H9 (cell line): ENCODE measurements around the gene DNM1. TPM values are rescaled to one million over a fixed set of nuclear protein-coding genes. Genes with fewer than 3 reads are reported as not detected.

Experiments used
- DNase-seq: peaks from one replicate; pipeline ENCODE4 v3.0.0-alpha.2; 2017
- H2AFZ ChIP-seq: one replicate; pipeline ENCODE4 v1.6.1; 2013; ENCODE audit warnings: mild to moderate bottlenecking, low read length, control low read depth, moderate library complexity
- H2AK5ac ChIP-seq: 2 replicates; pipeline ENCODE4 v1.6.1; 2013; ENCODE audit warnings: low read length, control low read depth, mixed read lengths; ENCODE audit not compliant: insufficient read length
- H2BK120ac ChIP-seq: one replicate; pipeline ENCODE4 v1.6.1; 2013; ENCODE audit warnings: low read depth, mild to moderate bottlenecking, low read length, control low read depth, inconsistent platforms; ENCODE audit not compliant: poor library complexity, severe bottlenecking
- H2BK12ac ChIP-seq: 2 replicates; pipeline ENCODE4 v1.6.1; 2013; ENCODE audit warnings: low read length, control low read depth, mixed read lengths, low read depth; ENCODE audit not compliant: insufficient read length
- H2BK15ac ChIP-seq: 2 replicates; pipeline ENCODE4 v1.6.1; 2013; ENCODE audit warnings: low read depth, low read length, control low read depth
- H2BK20ac ChIP-seq: one replicate; pipeline ENCODE4 v1.6.1; 2013; ENCODE audit warnings: low read depth, mild to moderate bottlenecking, low read length, control low read depth, inconsistent platforms; ENCODE audit not compliant: poor library complexity, severe bottlenecking
- H2BK5ac ChIP-seq: 2 replicates; pipeline ENCODE4 v1.6.1; 2013; ENCODE audit warnings: low read length, control low read depth, mixed read lengths; ENCODE audit not compliant: insufficient read length
- H3K14ac ChIP-seq: 2 replicates; pipeline ENCODE4 v1.6.1; 2013; ENCODE audit warnings: low read length, control low read depth; ENCODE audit not compliant: insufficient read depth
- H3K18ac ChIP-seq: 2 replicates; pipeline ENCODE4 v1.6.1; 2013; ENCODE audit warnings: low read depth, mild to moderate bottlenecking, mixed read lengths, low read length, control low read depth; ENCODE audit not compliant: insufficient read length
- H3K23ac ChIP-seq: 2 replicates; pipeline ENCODE4 v1.6.1; 2013; ENCODE audit warnings: low read length, control low read depth, mixed read lengths, low read depth; ENCODE audit not compliant: insufficient read length
- H3K23me2 ChIP-seq: 2 replicates; pipeline ENCODE4 v1.6.1; 2013; ENCODE audit warnings: low read depth, mild to moderate bottlenecking, mixed read lengths, low read length, control low read depth; ENCODE audit not compliant: insufficient read length, poor library complexity, severe bottlenecking
- H3K27ac ChIP-seq: 2 replicates; pipeline ENCODE4 v1.5.1; 2013; ENCODE audit warnings: low read length, control low read depth, mixed read lengths, low read depth; ENCODE audit not compliant: insufficient read length
- H3K27me3 ChIP-seq: 2 replicates; pipeline ENCODE4 v1.6.1; 2013; ENCODE audit warnings: low read length, control low read depth, inconsistent platforms; ENCODE audit not compliant: insufficient read depth
- H3K4ac ChIP-seq: 2 replicates; pipeline ENCODE4 v1.6.1; 2013; ENCODE audit warnings: low read depth, mild to moderate bottlenecking, control low read depth, inconsistent platforms, low read length, moderate library complexity
- H3K4me1 ChIP-seq: 2 replicates; pipeline ENCODE4 v1.6.1; 2013; ENCODE audit warnings: low read length, control low read depth, inconsistent platforms; ENCODE audit not compliant: insufficient read depth
- H3K4me2 ChIP-seq: 2 replicates; pipeline ENCODE4 v1.6.1; 2013; ENCODE audit warnings: low read length, control low read depth, mixed read lengths; ENCODE audit not compliant: insufficient read length, insufficient read depth
- H3K56ac ChIP-seq: 2 replicates; pipeline ENCODE4 v1.6.1; 2013; ENCODE audit warnings: low read depth, mild to moderate bottlenecking, mixed read lengths, low read length, control low read depth; ENCODE audit not compliant: insufficient read length
- H3K79me1 ChIP-seq: 2 replicates; pipeline ENCODE4 v1.6.1; 2013; ENCODE audit warnings: low read depth, mild to moderate bottlenecking, moderate library complexity, low read length, control low read depth, inconsistent platforms; ENCODE audit not compliant: insufficient read depth, poor library complexity, severe bottlenecking
- H3K79me2 ChIP-seq: 2 replicates; pipeline ENCODE4 v1.6.1; 2013; ENCODE audit warnings: low read length, control low read depth, inconsistent platforms; ENCODE audit not compliant: insufficient read depth
- H3K9ac ChIP-seq: 2 replicates; pipeline ENCODE4 v1.6.1; 2013; ENCODE audit warnings: low read length, control low read depth, mixed read lengths; ENCODE audit not compliant: insufficient read length; ENCODE audit errors: extremely low read depth
- H3K9me3 ChIP-seq: one replicate; pipeline ENCODE4 v1.6.1; 2013; ENCODE audit warnings: low read depth, low read length, inconsistent platforms; ENCODE audit not compliant: control insufficient read depth
- H3T11ph ChIP-seq: one replicate; pipeline ENCODE4 v1.6.1; 2013; ENCODE audit warnings: mild to moderate bottlenecking, low read length, control low read depth, inconsistent platforms
- H4K20me1 ChIP-seq: one replicate; pipeline ENCODE4 v1.6.1; 2013; ENCODE audit not compliant: control insufficient read depth, insufficient read length, insufficient read depth
- H4K5ac ChIP-seq: 2 replicates; pipeline ENCODE4 v1.6.1; 2013; ENCODE audit warnings: low read depth, mild to moderate bottlenecking, mixed read lengths, low read length, control low read depth; ENCODE audit not compliant: insufficient read length
- H4K8ac ChIP-seq: replicated peaks from 2 replicates; pipeline ENCODE4 v1.6.1; 2013; ENCODE audit warnings: low read length, control low read depth, mixed read lengths, low read depth; ENCODE audit not compliant: insufficient read length
- H4K91ac ChIP-seq: 2 replicates; pipeline ENCODE4 v1.6.1; 2013; ENCODE audit warnings: low read depth, mild to moderate bottlenecking, moderate library complexity, mixed read lengths, low read length, control low read depth; ENCODE audit not compliant: insufficient read length
- H3K27ac Mint-ChIP-seq, 3 experiments: 2 replicates in 2 of 3; 3 replicates in 1 of 3; pipeline ENCODE4 v1.8.0; 2020 to 2021; ENCODE audit warnings: mixed read lengths in 3 of 3, mild to moderate bottlenecking in 1 of 3, moderate library complexity in 1 of 3
- H3K27me3 Mint-ChIP-seq: 2 replicates; pipeline ENCODE4 v1.8.0; 2021; ENCODE audit warnings: low read depth, mild to moderate bottlenecking, moderate library complexity, mixed read lengths
- H3K36me3 Mint-ChIP-seq, 3 experiments: 2 replicates in 2 of 3; 3 replicates in 1 of 3; pipeline ENCODE4 v1.8.0; 2020 to 2021; ENCODE audit warnings: low read depth in 3 of 3, mixed read lengths in 3 of 3; ENCODE audit not compliant: insufficient read depth in 1 of 3
- H3K4me1 Mint-ChIP-seq, 2 experiments: 2 replicates each; pipeline ENCODE4 v1.8.0; 2020; ENCODE audit warnings: mixed read lengths in 2 of 2
- H3K4me3 Mint-ChIP-seq, 2 experiments: 2 replicates in 1 of 2; 3 replicates in 1 of 2; pipeline ENCODE4 v1.8.0; 2020 to 2021; ENCODE audit warnings: mild to moderate bottlenecking in 2 of 2, mixed read lengths in 2 of 2, moderate library complexity in 1 of 2
- H3K9me3 Mint-ChIP-seq, 2 experiments: 2 replicates in 1 of 2; 3 replicates in 1 of 2; pipeline ENCODE4 v1.8.0; 2020; ENCODE audit warnings: mild to moderate bottlenecking in 2 of 2, mixed read lengths in 2 of 2, moderate library complexity in 1 of 2
- CTCF ChIP-seq: fragments of 200-600 bp; sonication (generic); conservative IDR thresholded peaks from 3 replicates; pipeline ENCODE4 v1.8.0; 2021; ENCODE audit warnings: antibody characterized with exemption, mild to moderate bottlenecking
- WGBS: extraction: QIAGEN DNeasy Blood & Tissue Kit; methylation state at CpG from one replicate; pipeline ENCODE4 v1.1.7; 2013; ENCODE audit warnings: missing lambda C conversion rate, low lambda C conversion rate, mixed read lengths; ENCODE audit not compliant: insufficient read length; ENCODE audit errors: extremely low coverage; 5-methylcytosine and 5-hydroxymethylcytosine counted together
- total RNA-seq: library from RNA; stranded (reverse); gene quantifications from 2 replicates; pipeline ENCODE4 v1.2.1, GENCODE V29; 2021

Gene DNM1
- total RNA-seq, 1 experiment from 2014 or later: 58.0 TPM

GRCh38 chr9:128216781-128217553 lies 13.8 kb downstream of the DNM1 start:
- H3K79me1 ChIP-seq: no peaks in the 10 kb centered on the region
- H3K27me3 Mint-ChIP-seq: no peaks in the 10 kb centered on the region; the same call in 1 of the 2 replicates
- H2BK5ac ChIP-seq: no peak overlapping the region
- no peak for TF ChIP-seq CTCF
- DNase-seq: no peak
- H2BK20ac ChIP-seq: no peak overlapping the region
- no peak overlapping the region for H3K56ac ChIP-seq
- H2BK15ac ChIP-seq: no peak overlapping the region
- no peak overlapping the region for H3K4me3 Mint-ChIP-seq
- peaks cover 12 to 14% of the 10 kb centered on the region in 2 experiments for H3K4me1 Mint-ChIP-seq
- H3K4me2 ChIP-seq: no peak overlapping the region
- WGBS: no CpG with 5 or more reads among the region's 16 CpGs
- no peak overlapping the region for H3K18ac ChIP-seq
- no peak overlapping the region for H3K14ac ChIP-seq
- H3K27ac ChIP-seq: no peak overlapping the region
- H2AK5ac ChIP-seq: no peak overlapping the region
- no peak overlapping the region for H2BK12ac ChIP-seq
- H3K9me3 Mint-ChIP-seq: no peaks in the 10 kb centered on the region
- H3K4ac ChIP-seq: no peak overlapping the region
- H4K91ac ChIP-seq: no peak overlapping the region
- no peak overlapping the region for H4K5ac ChIP-seq
- H3K23me2 ChIP-seq: peaks cover 3% of the 10 kb centered on the region
- H3K36me3 Mint-ChIP-seq: peaks cover 4 to 29% (median 20%) of the 10 kb centered on the region in 3 experiments; a peak in 6 of 7 replicates
- H3K9ac ChIP-seq: no peak overlapping the region
- H3K23ac ChIP-seq: no peak overlapping the region
- no peaks in the 10 kb centered on the region for H3K4me1 ChIP-seq
- H2AFZ ChIP-seq: no peak overlapping the region
- H4K20me1 ChIP-seq: peaks cover 4% of the 10 kb centered on the region
- no peak overlapping the region for H4K8ac ChIP-seq
- H3K79me2 ChIP-seq: no peaks in the 10 kb centered on the region
- H3K9me3 ChIP-seq: no peaks in the 10 kb centered on the region
- no peak overlapping the region for H3T11ph ChIP-seq
- no peak overlapping the region for H3K27ac Mint-ChIP-seq
- no peak overlapping the region for H2BK120ac ChIP-seq
- H3K27me3 ChIP-seq: no peaks in the 10 kb centered on the region
